SK-N-SH (cell line): ENCODE results near the gene RARA. TPM values are rescaled to one million over a fixed set of nuclear protein-coding genes. Genes with fewer than 3 reads are reported as not detected.

ENCODE experiments used
- CTCF ChIA-PET: fragments of 300-600, 350-600 bp; formaldehyde crosslinking; extraction: SDS; loops from one replicate; lab custom pipeline; 2021; lab: Yijun Ruan, JAX
- POLR2A ChIA-PET: fragments of 350-600 bp; sonication (Branson Sonifier 250); formaldehyde crosslinking; extraction: SDS; loops from one replicate; lab custom pipeline; 2020; ENCODE audit warnings: antibody characterized with exemption, inconsistent platforms; lab: Yijun Ruan, JAX
- DNase-seq: peaks from one replicate; pipeline ENCODE4 v3.0.0; 2012
- H2AFZ ChIP-seq: fragments of 200-600 bp; sonication (generic); 2 replicates; pipeline ENCODE4 v1.8.1; 2016; ENCODE audit warnings: antibody characterized with exemption, mild to moderate bottlenecking, low read depth
- H3F3A ChIP-seq: fragments of 200-600 bp; sonication (generic); replicated peaks from 2 replicates; pipeline ENCODE3; 2016; ENCODE audit warnings: antibody characterized with exemption, mild to moderate bottlenecking; ENCODE audit not compliant: insufficient read depth
- H3K27ac ChIP-seq, 2 experiments: fragments of 200-500 bp in 1 of 2; fragments of 200-600 bp in 1 of 2; sonication (Bioruptor generic) in 1 of 2; sonication (generic), shearing (Covaris generic) in 1 of 2; 2 replicates each; pipeline versions ENCODE4 v1.5.1 to v1.6.1; 2014 to 2016; ENCODE audit warnings: low read depth in 2 of 2, inconsistent platforms in 1 of 2, low read length in 1 of 2, mild to moderate bottlenecking in 1 of 2, mixed read lengths in 1 of 2
- H3K27me3 ChIP-seq: fragments of 200-600 bp; sonication (generic), shearing (Covaris generic); 2 replicates; pipeline ENCODE4 v1.6.1; 2016; ENCODE audit warnings: mixed run types; ENCODE audit not compliant: insufficient read depth
- H3K36me3 ChIP-seq, 2 experiments: fragments of 200-500 bp in 1 of 2; fragments of 200-600 bp in 1 of 2; sonication (Bioruptor generic) in 1 of 2; sonication (generic) in 1 of 2; replicated peaks in 1 of 2; 2 replicates each; pipeline versions ENCODE3 to v1.5.1; 2014 to 2016; ENCODE audit warnings: low read length in 1 of 2, mild to moderate bottlenecking in 1 of 2; ENCODE audit not compliant: insufficient read depth in 2 of 2, control insufficient read depth in 1 of 2
- H3K4me1 ChIP-seq, 2 experiments: fragments of 200-500 bp in 1 of 2; fragments of 200-600 bp in 1 of 2; sonication (Bioruptor generic) in 1 of 2; sonication (generic), shearing (Covaris generic) in 1 of 2; 2 replicates each; pipeline versions ENCODE4 v1.5.1 to v1.6.1; 2014 to 2016; ENCODE audit warnings: low read depth in 1 of 2, low read length in 1 of 2, mixed run types in 1 of 2; ENCODE audit not compliant: insufficient read depth in 2 of 2, control insufficient read depth in 1 of 2
- H3K4me2 ChIP-seq: fragments of 200-600 bp; sonication (generic), shearing (Covaris generic); 2 replicates; pipeline ENCODE4 v1.6.1; 2017; ENCODE audit warnings: mixed run types
- H3K4me3 ChIP-seq, 2 experiments: fragments of 200-500 bp in 1 of 2; fragments of 200-600 bp in 1 of 2; sonication (Bioruptor generic) in 1 of 2; sonication (generic), shearing (Covaris generic) in 1 of 2; 2 replicates each; pipeline versions ENCODE4 v1.5.1 to v1.8.1; 2014 to 2016; ENCODE audit warnings: low read depth in 2 of 2, inconsistent platforms in 1 of 2, low read length in 1 of 2, mild to moderate bottlenecking in 1 of 2, mixed read lengths in 1 of 2, moderate library complexity in 1 of 2
- H3K79me2 ChIP-seq: fragments of 200-600 bp; sonication (generic); 2 replicates; pipeline ENCODE4 v1.8.1; 2017; ENCODE audit warnings: mild to moderate bottlenecking; ENCODE audit not compliant: insufficient read depth
- H3K9ac ChIP-seq: fragments of 200-600 bp; sonication (generic); 2 replicates; pipeline ENCODE4 v1.6.1; 2017; ENCODE audit warnings: mixed run types
- H3K9me2 ChIP-seq: fragments of 200-600 bp; sonication (generic); 2 replicates; pipeline ENCODE4 v1.6.1; 2017; ENCODE audit warnings: mixed run types
- H3K9me3 ChIP-seq: fragments of 200-600 bp; sonication (generic); 2 replicates; pipeline ENCODE4 v1.6.1; 2017; ENCODE audit warnings: mixed run types, mild to moderate bottlenecking, moderate library complexity
- H4K20me1 ChIP-seq: fragments of 200-600 bp; sonication (generic); 2 replicates; pipeline ENCODE4 v1.6.1; 2017; ENCODE audit warnings: mild to moderate bottlenecking, mixed run types; ENCODE audit not compliant: insufficient read depth
- EP300 ChIP-seq, 2 experiments: IDR thresholded peaks; 2 replicates each; pipeline versions ENCODE4 v1.4.0 to v1.6.1; 2012; ENCODE audit warnings: borderline replicate concordance in 1 of 2, low read depth in 1 of 2, low read length in 1 of 2
- FOSL2 ChIP-seq: IDR thresholded peaks from 2 replicates; pipeline ENCODE4 v1.4.0; 2012; ENCODE audit warnings: low read depth, mild to moderate bottlenecking, moderate library complexity, borderline replicate concordance
- FOXM1 ChIP-seq: IDR thresholded peaks from 2 replicates; pipeline ENCODE4 v1.4.0; 2012; ENCODE audit warnings: low read depth, mild to moderate bottlenecking
- GATA2 ChIP-seq: sonication (generic); formaldehyde crosslinking; IDR thresholded peaks from 2 replicates; pipeline ENCODE4 v1.5.0; 2020; ENCODE audit warnings: mild to moderate bottlenecking, missing genetic modification reagents
- MAX ChIP-seq: IDR thresholded peaks from 2 replicates; pipeline ENCODE4 v1.4.0; 2012; ENCODE audit warnings: low read depth
- MEF2A ChIP-seq: IDR thresholded peaks from 2 replicates; pipeline ENCODE4 v1.4.0; 2012; ENCODE audit warnings: low read depth, borderline replicate concordance
- MXI1 ChIP-seq: IDR thresholded peaks from 2 replicates; pipeline ENCODE4 v1.6.1; 2012; ENCODE audit warnings: mild to moderate bottlenecking, low read depth, low read length, improper control_type of control experiment
- NFIC ChIP-seq: IDR thresholded peaks from 2 replicates; pipeline ENCODE4 v1.4.0; 2012; ENCODE audit warnings: borderline replicate concordance
- NRF1 ChIP-seq: IDR thresholded peaks from 2 replicates; pipeline ENCODE4 v1.6.1; 2012; ENCODE audit warnings: low read depth, mild to moderate bottlenecking, low read length
- PBX3 ChIP-seq: IDR thresholded peaks from 2 replicates; pipeline ENCODE4; 2012
- POLR2AphosphoS5 ChIP-seq: IDR thresholded peaks from 2 replicates; pipeline ENCODE4 v1.6.1; 2012; ENCODE audit warnings: low read depth, low read length
- RAD21 ChIP-seq: IDR thresholded peaks from 2 replicates; pipeline ENCODE4 v1.6.1; 2012; ENCODE audit warnings: mild to moderate bottlenecking, low read length
- REST ChIP-seq: IDR thresholded peaks from 2 replicates; pipeline ENCODE4 v1.6.1; 2012; ENCODE audit warnings: mild to moderate bottlenecking, low read depth, low read length, moderate library complexity
- TAF1 ChIP-seq: IDR thresholded peaks from 2 replicates; pipeline ENCODE4 v1.6.1; 2012; ENCODE audit warnings: low read depth, mild to moderate bottlenecking, low read length, moderate library complexity, borderline replicate concordance
- YY1 ChIP-seq: IDR thresholded peaks from 2 replicates; pipeline ENCODE4 v1.4.0; 2012; ENCODE audit warnings: low read depth, mild to moderate bottlenecking
- WGBS: methylation state at CpG from one replicate; pipeline ENCODE4 v1.1.6; 2017; ENCODE audit warnings: low lambda C conversion rate; 5-methylcytosine and 5-hydroxymethylcytosine counted together
- polyA plus RNA-seq, 3 experiments: library from polyadenylated mRNA; depleted of rRNA; stranded (reverse); fragments of >200 nt; gene quantifications; 2 replicates each; pipeline ENCODE4 v1.2.3, GENCODE V29; 2012

The RARA gene
- polyA plus RNA-seq, 1 of the 3 experiments (the other 2 are of a cell fraction), result 13.3 TPM

- H2AFZ ChIP-seq, result no peak overlapping the region
- no peaks in the 10 kb centered on the region for H4K20me1 ChIP-seq
- H3K4me2 ChIP-seq, result no peak overlapping the region
- no peaks in the 10 kb centered on the region for H3K9me3 ChIP-seq
- H3K36me3 ChIP-seq, result peaks cover 27 to 28% of the 10 kb centered on the region in 2 experiments
- 100% methylated on average over 2 of the region's 2 CpGs for WGBS
- no peak overlapping the region for H3K27ac ChIP-seq
- CTCF ChIA-PET, result interaction anchor here (0.7 to 36.0 kb wide), 21 partner anchors 9 to 229 kb away, joined by 3 to 1706 read pairs (median 4); partner anchors contain the start of genes GJD3 and WIPF2
- H3K27me3 ChIP-seq, result no peaks in the 10 kb centered on the region
- DNase-seq, result no peak
- no peak overlapping the region for H3K4me3 ChIP-seq
- no peak for TF ChIP-seq EP300 (IDR thresholded peaks at IDR 0.05; ENCODE audit: borderline replicate concordance in 1 of 2, low read depth in 1 of 2, low read length in 1 of 2)
- TF ChIP-seq PBX3, result no peak
- TF ChIP-seq RAD21, result no peak
- no peak for TF ChIP-seq MAX
- no peak for TF ChIP-seq NFIC
- no peak for TF ChIP-seq MXI1
- TF ChIP-seq TAF1, result no peak
- no peak for TF ChIP-seq MEF2A
- no peak for TF ChIP-seq FOSL2
- TF ChIP-seq NRF1, result no peak
- no peak for TF ChIP-seq FOXM1
- TF ChIP-seq YY1, result no peak
- no peak for TF ChIP-seq POLR2AphosphoS5
- no peak for TF ChIP-seq REST
- TF ChIP-seq GATA2 (CRISPR knock-in tag), result no peak
- no peak overlapping the region for H3K9ac ChIP-seq
- H3F3A ChIP-seq, result peaks cover 12% of the 10 kb centered on the region
- POLR2A ChIA-PET, result no interaction called here
- peaks cover 30% of the 10 kb centered on the region for H3K79me2 ChIP-seq
- H3K9me2 ChIP-seq, result no peaks in the 10 kb centered on the region
- peaks cover 0 to 7% of the 10 kb centered on the region in 2 experiments; a peak in 2 of 4 replicates for H3K4me1 ChIP-seq
These were observed 17.7 kb upstream of the RARA start for GRCh38 chr17:40291281-40291664.
